SK-N-SH treated with all-trans-retinoic acid at 6 μM for 48 hours (cell line): ENCODE data around the gene PHLDB1.
A peak's percentile ranks its signal among the peaks of the same experiment; 100 is the strongest.

Source experiments
- ATAC-seq: fragments of 200-7000 bp; cut with Tn5 transposase; 3 replicates; pipeline ENCODE4 v1.9.1; 2020; ENCODE audit warnings: mild to moderate bottlenecking, moderate library complexity
- ARNTL ChIP-seq: fragments of 450-650 bp; formaldehyde crosslinking; IDR thresholded peaks from 2 replicates; pipeline ENCODE4 v1.5.0; 2020; ENCODE audit warnings: low read depth, mild to moderate bottlenecking, moderate library complexity, borderline replicate concordance
- CREB5 ChIP-seq: fragments of 250-450 bp; sonication (Bioruptor Pico); IDR thresholded peaks from 2 replicates; pipeline ENCODE4 v1.5.1; 2020; ENCODE audit warnings: low read depth, mild to moderate bottlenecking, moderate library complexity
- CSRNP3 ChIP-seq: fragments of 250-450 bp; sonication (Bioruptor Pico); IDR thresholded peaks from 2 replicates; pipeline ENCODE4 v1.5.1; 2021; ENCODE audit warnings: mild to moderate bottlenecking, moderate library complexity
- ESRRG ChIP-seq: fragments of 250-450 bp; sonication (Bioruptor Pico); IDR thresholded peaks from 2 replicates; pipeline ENCODE4 v1.6.1; 2021; ENCODE audit warnings: mild to moderate bottlenecking
- GLIS3 ChIP-seq: fragments of 250-450 bp; sonication (Bioruptor Pico); IDR thresholded peaks from 2 replicates; pipeline ENCODE4 v1.5.0; 2020; ENCODE audit warnings: mild to moderate bottlenecking, moderate library complexity
- ISL1 ChIP-seq: fragments of 250-450 bp; sonication (Bioruptor Pico); IDR thresholded peaks from 2 replicates; pipeline ENCODE4 v2.1.2; 2022; ENCODE audit warnings: mild to moderate bottlenecking, moderate library complexity
- POU6F1 ChIP-seq: fragments of 250-450 bp; sonication (Bioruptor Pico); IDR thresholded peaks from 2 replicates; pipeline ENCODE4 v1.8.0; 2021; ENCODE audit warnings: low read depth, mild to moderate bottlenecking, moderate library complexity, borderline replicate concordance
- PPARA ChIP-seq: fragments of 250-450 bp; sonication (Bioruptor Pico); IDR thresholded peaks from 2 replicates; pipeline ENCODE4 v1.5.0; 2020; ENCODE audit warnings: mild to moderate bottlenecking, borderline replicate concordance
- RARB ChIP-seq: fragments of 250-450 bp; sonication (Bioruptor Pico); IDR thresholded peaks from 2 replicates; pipeline ENCODE4 v1.8.0; 2021; ENCODE audit warnings: mild to moderate bottlenecking, moderate library complexity
- SNAI2 ChIP-seq: fragments of 250-450 bp; sonication (Bioruptor Pico); IDR thresholded peaks from 2 replicates; pipeline ENCODE4 v1.5.0; 2020; ENCODE audit warnings: mild to moderate bottlenecking, moderate library complexity
- TCF4 ChIP-seq: fragments of 250-450 bp; sonication (Bioruptor Pico); IDR thresholded peaks from 2 replicates; pipeline ENCODE4 v1.8.0; 2021; ENCODE audit warnings: mild to moderate bottlenecking, moderate library complexity, borderline replicate concordance
- TOX ChIP-seq: fragments of 250-450 bp; sonication (Bioruptor Pico); IDR thresholded peaks from 2 replicates; pipeline ENCODE4 v1.8.0; 2021; ENCODE audit warnings: mild to moderate bottlenecking, moderate library complexity, borderline replicate concordance
- ZC3H10 ChIP-seq: fragments of 250-450 bp; sonication (Bioruptor Pico); IDR thresholded peaks from 2 replicates; pipeline ENCODE4 v1.5.1; 2021; ENCODE audit warnings: mild to moderate bottlenecking, moderate library complexity
- ZFP3 ChIP-seq: fragments of 250-450 bp; sonication (Bioruptor Pico); IDR thresholded peaks from 2 replicates; pipeline ENCODE4 v1.5.0; 2020; ENCODE audit warnings: mild to moderate bottlenecking, moderate library complexity
- ZFP30 ChIP-seq: fragments of 450-650 bp; formaldehyde crosslinking; IDR thresholded peaks from 2 replicates; pipeline ENCODE4 v1.5.0; 2022; ENCODE audit warnings: mild to moderate bottlenecking, moderate library complexity
- ZNF565 ChIP-seq: fragments of 450-650 bp; formaldehyde crosslinking; conservative IDR thresholded peaks from 2 replicates; pipeline ENCODE4 v1.5.0; 2020; ENCODE audit warnings: low read depth, mild to moderate bottlenecking, moderate library complexity
- ZNF8 ChIP-seq: fragments of 450-650 bp; formaldehyde crosslinking; IDR thresholded peaks from 2 replicates; pipeline ENCODE4 v1.5.0; 2020; ENCODE audit warnings: mild to moderate bottlenecking, moderate library complexity
- TF ChIP-seq, protein P1 (sequence below): fragments of 250-450 bp; sonication (Bioruptor Pico); IDR thresholded peaks from 2 replicates; pipeline ENCODE4 v1.5.0; 2020; ENCODE audit warnings: mild to moderate bottlenecking, moderate library complexity
- TF ChIP-seq, protein P2 (sequence below): fragments of 250-450 bp; sonication (Bioruptor Pico); IDR thresholded peaks from 2 replicates; pipeline ENCODE4 v1.8.0; 2020; ENCODE audit warnings: mild to moderate bottlenecking, moderate library complexity, borderline replicate concordance

The PHLDB1 gene

GRCh38 chr11:118645066-118645715, 37.8 kb downstream of the PHLDB1 start (continued):
- TF ChIP-seq CREB5 (CRISPR knock-in tag), result no peak
- TF ChIP-seq GLIS3, result no peak
- TF ChIP-seq ZNF565 (CRISPR knock-in tag), result no peak
- TF ChIP-seq ZFP30 (CRISPR knock-in tag), result no peak
- TF ChIP-seq, protein P1, sequence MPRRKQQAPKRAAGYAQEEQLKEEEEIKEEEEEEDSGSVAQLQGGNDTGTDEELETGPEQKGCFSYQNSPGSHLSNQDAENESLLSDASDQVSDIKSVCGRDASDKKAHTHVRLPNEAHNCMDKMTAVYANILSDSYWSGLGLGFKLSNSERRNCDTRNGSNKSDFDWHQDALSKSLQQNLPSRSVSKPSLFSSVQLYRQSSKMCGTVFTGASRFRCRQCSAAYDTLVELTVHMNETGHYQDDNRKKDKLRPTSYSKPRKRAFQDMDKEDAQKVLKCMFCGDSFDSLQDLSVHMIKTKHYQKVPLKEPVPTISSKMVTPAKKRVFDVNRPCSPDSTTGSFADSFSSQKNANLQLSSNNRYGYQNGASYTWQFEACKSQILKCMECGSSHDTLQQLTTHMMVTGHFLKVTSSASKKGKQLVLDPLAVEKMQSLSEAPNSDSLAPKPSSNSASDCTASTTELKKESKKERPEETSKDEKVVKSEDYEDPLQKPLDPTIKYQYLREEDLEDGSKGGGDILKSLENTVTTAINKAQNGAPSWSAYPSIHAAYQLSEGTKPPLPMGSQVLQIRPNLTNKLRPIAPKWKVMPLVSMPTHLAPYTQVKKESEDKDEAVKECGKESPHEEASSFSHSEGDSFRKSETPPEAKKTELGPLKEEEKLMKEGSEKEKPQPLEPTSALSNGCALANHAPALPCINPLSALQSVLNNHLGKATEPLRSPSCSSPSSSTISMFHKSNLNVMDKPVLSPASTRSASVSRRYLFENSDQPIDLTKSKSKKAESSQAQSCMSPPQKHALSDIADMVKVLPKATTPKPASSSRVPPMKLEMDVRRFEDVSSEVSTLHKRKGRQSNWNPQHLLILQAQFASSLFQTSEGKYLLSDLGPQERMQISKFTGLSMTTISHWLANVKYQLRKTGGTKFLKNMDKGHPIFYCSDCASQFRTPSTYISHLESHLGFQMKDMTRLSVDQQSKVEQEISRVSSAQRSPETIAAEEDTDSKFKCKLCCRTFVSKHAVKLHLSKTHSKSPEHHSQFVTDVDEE (CRISPR knock-in tag), result no peak

GRCh38 chr11:118646393-118646792, 39.0 kb downstream of the PHLDB1 start:
- peak; percentile 38 for ATAC-seq
- TF ChIP-seq ZFP3 (CRISPR knock-in tag) (no peak), TOX (CRISPR knock-in tag) (no peak), ZNF8 (CRISPR knock-in tag) (no peak), GLIS3 (no peak), CREB5 (CRISPR knock-in tag) (no peak), TCF4 (CRISPR knock-in tag) (no peak), POU6F1 (no peak), PPARA (CRISPR knock-in tag) (no peak), ZC3H10 (CRISPR knock-in tag) (no peak)
- TF ChIP-seq, protein P1 (CRISPR knock-in tag), result no peak

DNA sequence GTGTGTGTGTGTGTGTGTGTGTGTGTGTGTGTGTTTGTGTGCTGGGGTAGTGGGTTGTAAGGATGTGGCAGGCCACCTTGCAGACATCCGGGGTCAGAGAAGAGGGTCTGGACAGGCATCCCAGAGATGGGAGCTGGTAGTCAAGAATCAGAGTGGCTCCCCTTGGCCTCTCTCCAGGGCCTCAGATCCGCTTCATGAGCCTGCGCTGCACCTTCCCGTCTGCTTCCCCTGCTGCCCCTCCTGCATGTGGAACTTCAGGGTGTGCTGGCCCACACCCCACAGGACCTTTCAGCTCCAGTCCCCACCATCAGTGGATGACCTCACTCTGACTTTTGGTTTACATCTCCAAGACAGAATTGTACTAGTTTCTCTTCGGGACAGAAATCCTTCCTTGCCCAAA, 40.9 kb downstream of the PHLDB1 start:
- ATAC-seq, result no peak
- TF ChIP-seq ARNTL (CRISPR knock-in tag), result no peak
- TF ChIP-seq SNAI2, result no peak
- TF ChIP-seq RARB (CRISPR knock-in tag), result no peak
- TF ChIP-seq CREB5 (CRISPR knock-in tag), result no peak
- no peak for TF ChIP-seq ZNF8 (CRISPR knock-in tag)
- TF ChIP-seq ISL1, result no peak
- no peak for TF ChIP-seq ZNF565 (CRISPR knock-in tag)
- TF ChIP-seq CSRNP3, result no peak
- TF ChIP-seq, protein P2, sequence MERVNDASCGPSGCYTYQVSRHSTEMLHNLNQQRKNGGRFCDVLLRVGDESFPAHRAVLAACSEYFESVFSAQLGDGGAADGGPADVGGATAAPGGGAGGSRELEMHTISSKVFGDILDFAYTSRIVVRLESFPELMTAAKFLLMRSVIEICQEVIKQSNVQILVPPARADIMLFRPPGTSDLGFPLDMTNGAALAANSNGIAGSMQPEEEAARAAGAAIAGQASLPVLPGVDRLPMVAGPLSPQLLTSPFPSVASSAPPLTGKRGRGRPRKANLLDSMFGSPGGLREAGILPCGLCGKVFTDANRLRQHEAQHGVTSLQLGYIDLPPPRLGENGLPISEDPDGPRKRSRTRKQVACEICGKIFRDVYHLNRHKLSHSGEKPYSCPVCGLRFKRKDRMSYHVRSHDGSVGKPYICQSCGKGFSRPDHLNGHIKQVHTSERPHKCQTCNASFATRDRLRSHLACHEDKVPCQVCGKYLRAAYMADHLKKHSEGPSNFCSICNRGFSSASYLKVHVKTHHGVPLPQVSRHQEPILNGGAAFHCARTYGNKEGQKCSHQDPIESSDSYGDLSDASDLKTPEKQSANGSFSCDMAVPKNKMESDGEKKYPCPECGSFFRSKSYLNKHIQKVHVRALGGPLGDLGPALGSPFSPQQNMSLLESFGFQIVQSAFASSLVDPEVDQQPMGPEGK, result no peak
- TF ChIP-seq TOX (CRISPR knock-in tag), result no peak
- TF ChIP-seq ESRRG (CRISPR knock-in tag), result no peak
- no peak for TF ChIP-seq ZC3H10 (CRISPR knock-in tag)
